ENCODE measurements around the gene ZNF862.

- TF ChIP-seq CTCF (conservative IDR thresholded peaks at IDR 0.05) (no peak), ZFX (IDR thresholded peaks at IDR 0.05) (no peak)
Measured at GRCh38 chr7:149845257-149845980, 7.2 kb downstream of the ZNF862 start.

All from C4-2B (cell line).